RWPE1 (cell line): ENCODE measurements around the gene SKI.

Experiments
- CTCF ChIA-PET: fragments of 350-600 bp; sonication (Branson Sonifier 250); formaldehyde crosslinking; extraction: SDS; loops from one replicate; lab custom pipeline; 2021; lab: Yijun Ruan, JAX
- POLR2A ChIA-PET: fragments of 400-600 bp; formaldehyde crosslinking; extraction: SDS; loops from one replicate; lab custom pipeline; 2020; ENCODE audit warnings: antibody characterized with exemption; ENCODE audit not compliant: low non-redundant PET; lab: Yijun Ruan, JAX
- DNase-seq: peaks from one replicate; pipeline ENCODE4 v3.0.0; 2012; ENCODE audit warnings: low spot score
- H3K27ac ChIP-seq: fragments of 450-650 bp; 2 replicates; pipeline ENCODE4 v1.5.1; 2017
- TF ChIP-seq, protein P1 (sequence below): fragments of 450-650 bp; conservative IDR thresholded peaks from 2 replicates; pipeline ENCODE4 v1.5.1; 2017; ENCODE audit warnings: low read depth, mild to moderate bottlenecking

SKI gene

DNA sequence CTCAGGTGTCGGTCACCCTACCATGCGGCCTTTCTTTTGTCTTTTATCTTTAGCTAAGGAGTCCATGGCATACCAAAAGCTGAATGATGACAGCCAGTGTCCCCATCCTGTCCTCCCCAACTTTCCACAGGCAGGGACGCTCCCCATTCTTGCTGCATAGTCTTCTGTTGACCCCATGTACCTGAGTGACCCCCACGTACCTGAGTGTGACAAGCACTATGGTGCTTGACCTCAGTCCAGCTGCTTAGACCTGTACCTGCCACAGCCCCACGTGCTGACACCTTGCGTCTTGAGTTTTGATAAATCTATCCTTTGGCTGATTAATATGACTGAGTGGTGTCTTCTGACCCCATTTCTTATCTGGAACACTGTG is 26.9 kb downstream of the SKI start:
- ChIA-PET POLR2A (no interaction called here), CTCF (interaction anchor here (0.6 to 1.5 kb wide), 2 partner anchors 60 to 80 kb away, joined by 3 read pairs; partner anchors contain the start of gene FAAP20)
- no peak for DNase-seq
- TF ChIP-seq, protein P1, sequence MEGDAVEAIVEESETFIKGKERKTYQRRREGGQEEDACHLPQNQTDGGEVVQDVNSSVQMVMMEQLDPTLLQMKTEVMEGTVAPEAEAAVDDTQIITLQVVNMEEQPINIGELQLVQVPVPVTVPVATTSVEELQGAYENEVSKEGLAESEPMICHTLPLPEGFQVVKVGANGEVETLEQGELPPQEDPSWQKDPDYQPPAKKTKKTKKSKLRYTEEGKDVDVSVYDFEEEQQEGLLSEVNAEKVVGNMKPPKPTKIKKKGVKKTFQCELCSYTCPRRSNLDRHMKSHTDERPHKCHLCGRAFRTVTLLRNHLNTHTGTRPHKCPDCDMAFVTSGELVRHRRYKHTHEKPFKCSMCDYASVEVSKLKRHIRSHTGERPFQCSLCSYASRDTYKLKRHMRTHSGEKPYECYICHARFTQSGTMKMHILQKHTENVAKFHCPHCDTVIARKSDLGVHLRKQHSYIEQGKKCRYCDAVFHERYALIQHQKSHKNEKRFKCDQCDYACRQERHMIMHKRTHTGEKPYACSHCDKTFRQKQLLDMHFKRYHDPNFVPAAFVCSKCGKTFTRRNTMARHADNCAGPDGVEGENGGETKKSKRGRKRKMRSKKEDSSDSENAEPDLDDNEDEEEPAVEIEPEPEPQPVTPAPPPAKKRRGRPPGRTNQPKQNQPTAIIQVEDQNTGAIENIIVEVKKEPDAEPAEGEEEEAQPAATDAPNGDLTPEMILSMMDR: no peak
- peak overlapping the region; percentile 91 for H3K27ac ChIP-seq

DNA sequence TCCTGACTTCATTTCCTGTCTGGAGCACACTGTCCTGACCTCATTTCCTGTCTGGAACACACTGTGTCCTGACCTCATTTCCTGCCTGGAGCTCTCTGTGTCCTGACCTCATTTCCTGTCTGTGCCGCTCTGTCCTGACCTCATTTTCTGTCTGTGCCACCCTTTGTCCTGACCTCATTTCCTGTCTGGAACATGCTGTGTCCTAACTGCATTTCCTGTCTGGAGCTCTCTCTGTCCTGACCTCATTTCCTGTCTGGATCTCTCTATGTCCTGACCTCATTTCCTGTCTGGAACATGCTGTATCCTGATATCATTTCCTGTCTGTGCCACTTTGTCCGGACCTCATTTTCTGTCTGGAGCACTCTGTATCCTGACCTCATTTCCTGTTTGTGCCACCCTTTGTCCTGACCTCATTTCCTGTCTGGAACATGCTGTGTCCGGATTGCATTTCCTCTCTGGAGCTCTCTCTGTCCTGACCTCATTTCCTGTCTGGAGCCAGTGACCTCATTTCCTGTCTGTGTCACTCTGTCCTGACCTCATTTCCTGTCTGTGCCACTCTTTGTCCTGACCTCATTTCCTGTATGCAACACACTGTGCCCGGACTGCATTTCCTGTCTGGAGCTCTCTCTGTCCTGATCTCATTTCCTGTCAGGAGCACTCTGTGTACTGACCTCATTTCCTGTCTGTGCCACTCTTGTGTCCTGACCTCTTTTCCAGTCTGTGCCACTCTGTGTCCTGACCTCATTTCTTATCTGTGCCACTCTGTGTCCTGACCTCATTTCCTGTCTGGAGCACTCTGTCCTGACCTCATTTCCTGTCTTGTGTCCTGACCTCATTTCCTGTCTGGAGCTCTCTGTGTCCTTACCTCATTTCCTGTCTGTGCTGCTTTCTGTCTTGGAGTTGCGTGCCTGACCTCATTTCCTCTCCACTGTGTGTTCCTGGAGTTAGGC is 27.6 kb downstream of the SKI start:
- POLR2A ChIA-PET: no interaction called here
- peak; percentile 30 for DNase-seq
- H3K27ac ChIP-seq: peak overlapping the region; percentile 91
- CTCF ChIA-PET: interaction anchor here (0.6 to 1.5 kb wide), 5 partner anchors 10 to 1217 kb away, joined by 3 to 5 read pairs (median 5); partner anchors contain the start of gene FAAP20
- TF ChIP-seq, protein P1: no peak

DNA sequence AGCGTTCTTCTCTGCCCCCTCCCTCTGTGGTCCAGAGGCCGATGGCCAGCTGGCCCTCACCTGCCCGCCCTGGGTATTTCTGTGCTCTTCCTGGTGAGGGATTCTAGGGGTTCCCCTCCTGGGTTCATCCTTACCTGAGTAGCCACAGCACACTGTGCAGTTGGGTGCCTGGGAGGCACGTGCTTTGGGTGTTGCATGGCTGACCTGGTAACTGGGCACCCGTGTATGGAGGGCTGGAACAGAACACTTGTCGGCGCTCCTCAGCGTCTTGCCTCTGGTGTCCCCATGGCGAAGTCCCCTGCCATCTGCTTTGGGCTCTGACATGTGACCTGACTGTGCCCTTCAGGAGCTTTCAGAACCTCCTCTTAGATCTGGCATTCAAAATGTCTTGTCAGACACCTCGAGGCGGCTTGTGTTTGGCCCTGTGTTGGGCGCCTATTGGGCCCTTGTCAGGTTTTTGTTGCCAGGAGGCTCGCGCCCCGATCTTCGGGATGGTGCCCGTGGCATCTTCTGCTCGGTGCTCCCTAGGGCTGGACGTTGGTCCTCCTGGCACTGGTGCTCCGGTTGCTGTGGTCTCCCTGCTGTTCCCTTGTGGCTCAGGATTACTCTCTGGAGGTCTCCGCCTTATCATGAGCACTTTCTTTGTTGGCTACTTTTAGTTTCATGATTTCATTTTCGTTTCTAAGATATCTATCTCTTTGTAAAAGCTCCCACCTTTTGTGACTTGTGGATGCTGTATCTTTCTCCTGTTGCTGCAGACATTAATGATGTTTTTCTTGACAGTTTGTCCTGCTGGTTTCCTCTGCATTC is 28.5 kb downstream of the SKI start:
- POLR2A ChIA-PET: no interaction called here
- CTCF ChIA-PET: interaction anchor here (0.7 kb wide), 1 partner anchor 9 kb away, joined by 5 read pairs; no protein-coding TSS in a partner anchor
- DNase-seq: no peak
- TF ChIP-seq, protein P1: no peak
- H3K27ac ChIP-seq: peak overlapping the region; percentile 91

DNA sequence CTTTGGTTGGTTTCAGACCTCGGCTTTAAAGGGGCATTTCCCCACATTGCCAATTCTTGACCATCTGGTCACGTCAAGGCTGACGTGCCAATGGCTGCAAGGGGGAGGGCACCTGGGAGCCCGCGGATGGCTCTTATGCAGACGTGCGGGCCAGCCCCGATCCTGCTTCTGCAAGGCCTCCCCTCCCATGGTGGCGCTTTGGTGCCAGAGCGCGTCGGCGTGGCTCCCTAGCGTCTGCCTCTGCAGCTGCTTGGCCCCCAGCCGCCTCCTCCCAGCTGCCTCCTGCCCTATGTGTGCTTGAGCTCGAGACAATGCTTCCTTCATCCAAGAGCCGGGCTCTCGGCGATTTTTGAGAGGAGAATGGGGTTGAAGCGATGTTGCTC is 29.1 kb downstream of the SKI start:
- DNase-seq: no peak
- ChIA-PET POLR2A (no interaction called here), CTCF (no interaction called here)
- H3K27ac ChIP-seq: peak overlapping the region; percentile 91
- TF ChIP-seq, protein P1: no peak

DNA sequence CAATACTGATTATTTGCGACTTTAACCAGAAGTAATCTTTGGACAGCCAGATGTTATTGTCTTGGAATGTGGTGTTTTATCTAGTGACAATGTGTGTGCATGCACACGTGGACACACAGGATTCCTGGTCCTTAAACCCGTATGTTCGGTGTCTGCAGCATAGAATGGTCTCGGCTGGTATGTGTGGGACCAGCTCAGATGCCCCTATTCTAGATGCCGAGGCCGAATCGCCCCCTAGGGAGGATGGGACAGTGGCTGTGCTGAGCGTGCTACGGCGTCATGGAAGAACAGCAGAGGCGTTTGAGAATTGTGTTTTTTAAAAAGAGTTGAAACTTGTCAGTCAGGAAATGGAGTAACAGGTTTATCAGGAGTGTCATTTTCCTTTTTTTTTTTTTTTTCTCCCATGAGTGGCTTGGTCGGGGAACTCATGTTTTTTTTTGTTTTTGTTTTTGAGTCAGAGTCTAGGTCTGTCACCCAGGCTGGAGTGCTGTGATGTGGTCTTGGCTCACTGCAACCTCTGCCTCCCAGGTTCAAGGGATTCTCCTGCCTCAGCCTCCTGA is 30.1 kb downstream of the SKI start:
- TF ChIP-seq, protein P1: no peak
- H3K27ac ChIP-seq: peak overlapping the region; percentile 91
- no peak for DNase-seq
- ChIA-PET POLR2A (no interaction called here), CTCF (interaction anchor here (1.6 kb wide), 1 partner anchor 123 kb away, joined by 5 read pairs; no protein-coding TSS in a partner anchor)

DNA sequence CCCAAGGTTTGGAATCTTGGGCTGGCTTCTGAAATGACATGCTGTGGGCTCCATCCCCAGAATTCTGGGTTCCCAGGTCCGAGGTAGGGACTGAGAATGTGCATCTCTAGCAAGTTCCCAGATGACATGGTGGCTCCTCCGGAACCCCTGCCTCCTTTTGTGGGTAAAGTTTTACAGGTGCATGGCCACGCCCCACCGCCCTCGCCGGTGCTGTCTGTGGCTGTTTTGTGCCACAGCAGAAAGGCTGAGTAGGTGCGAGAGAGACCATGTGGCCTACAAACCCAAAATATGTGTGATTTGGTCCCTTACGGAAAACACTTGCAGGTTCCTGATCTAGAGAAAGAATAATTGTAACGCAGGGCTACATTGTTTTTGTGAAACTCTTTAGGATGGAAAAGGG is 30.9 kb downstream of the SKI start:
- H3K27ac ChIP-seq: peak overlapping the region; percentile 91; the same call in 1 of the 2 replicates
- CTCF ChIA-PET: interaction anchor here (0.6 to 1.6 kb wide), 3 partner anchors 26 to 130 kb away, joined by 3 to 5 read pairs (median 3); no protein-coding TSS in a partner anchor
- no peak for DNase-seq
- POLR2A ChIA-PET: no interaction called here
- TF ChIP-seq, protein P1: no peak
